ENCODE measurements around the gene MOSMO. TPM values are rescaled to one million over a fixed set of nuclear protein-coding genes. Genes with fewer than 3 reads are reported as not detected.

The MOSMO gene
- total RNA-seq, 1 experiment from 2014 or later, result 27.6 TPM

GRCh38 chr16:22070361-22071330 is 62.7 kb downstream of the MOSMO start:
- Histone ChIP-seq H3K4me2 (ENCODE audit: low read length) (no peak overlapping the region), H3K27me3 (ENCODE audit: insufficient read depth, low read length) (no peaks in the 10 kb centered on the region), H4K20me1 (ENCODE audit: insufficient read depth) (no peaks in the 10 kb centered on the region), H3K79me2 (ENCODE audit: insufficient read depth, low read length) (peaks cover 75% of the 10 kb centered on the region; the same call in 1 of the 2 replicates), H3K9ac (ENCODE audit: low read length) (no peak overlapping the region), H3K36me3 (ENCODE audit: control insufficient read depth in 1 of 2, insufficient read depth in 2 of 2, low read length in 2 of 2) (peaks cover 0 to 18% of the 10 kb centered on the region in 2 experiments; a peak in 2 of 4 replicates), H3K9me2 (ENCODE audit: insufficient read depth) (no peaks in the 10 kb centered on the region), H3K9me3 (ENCODE audit: control insufficient read depth in 1 of 2, insufficient read depth in 1 of 2, low read depth in 1 of 2, low read length in 2 of 2) (peaks cover 0 to 12% of the 10 kb centered on the region in 2 experiments; a peak in 3 of 4 replicates), H3K27ac (ENCODE audit: low read depth, low read length) (no peak overlapping the region), H3K4me1 (ENCODE audit: control insufficient read depth in 1 of 2, insufficient read depth in 2 of 2, low read length in 2 of 2) (peaks cover 0 to 4% of the 10 kb centered on the region in 2 experiments; a peak in 2 of 4 replicates), H2AFZ (ENCODE audit: low read depth, low read length, poor library complexity, severe bottlenecking) (no peak overlapping the region), H3K4me3 (replicated peaks in 1 of 2; ENCODE audit: low read depth in 1 of 2, low read length in 2 of 2) (no peak overlapping the region)
- intact Hi-C loops (cut with micrococcal nuclease), result loop anchor here (2.0 kb wide), 1 partner anchor 20 kb away; no protein-coding TSS in a partner anchor
- no peak for TF ChIP-seq ZNF274 (IDR thresholded peaks at IDR 0.05; ENCODE audit: low read depth, low read length)
- TF ChIP-seq TCF7L2 (IDR thresholded peaks at IDR 0.05; ENCODE audit: borderline replicate concordance, extremely low read depth, insufficient read depth, insufficient read length), result no peak
- TF ChIP-seq ZBTB33 (IDR thresholded peaks at IDR 0.05; ENCODE audit: extremely low read depth, insufficient replicate concordance, low read length), result no peak
- TF ChIP-seq EGR1 (IDR thresholded peaks at IDR 0.05; ENCODE audit: low read depth), result no peak
- TF ChIP-seq CBX3 (IDR thresholded peaks at IDR 0.05; ENCODE audit: low read depth), result no peak
- TF ChIP-seq, protein P1, sequence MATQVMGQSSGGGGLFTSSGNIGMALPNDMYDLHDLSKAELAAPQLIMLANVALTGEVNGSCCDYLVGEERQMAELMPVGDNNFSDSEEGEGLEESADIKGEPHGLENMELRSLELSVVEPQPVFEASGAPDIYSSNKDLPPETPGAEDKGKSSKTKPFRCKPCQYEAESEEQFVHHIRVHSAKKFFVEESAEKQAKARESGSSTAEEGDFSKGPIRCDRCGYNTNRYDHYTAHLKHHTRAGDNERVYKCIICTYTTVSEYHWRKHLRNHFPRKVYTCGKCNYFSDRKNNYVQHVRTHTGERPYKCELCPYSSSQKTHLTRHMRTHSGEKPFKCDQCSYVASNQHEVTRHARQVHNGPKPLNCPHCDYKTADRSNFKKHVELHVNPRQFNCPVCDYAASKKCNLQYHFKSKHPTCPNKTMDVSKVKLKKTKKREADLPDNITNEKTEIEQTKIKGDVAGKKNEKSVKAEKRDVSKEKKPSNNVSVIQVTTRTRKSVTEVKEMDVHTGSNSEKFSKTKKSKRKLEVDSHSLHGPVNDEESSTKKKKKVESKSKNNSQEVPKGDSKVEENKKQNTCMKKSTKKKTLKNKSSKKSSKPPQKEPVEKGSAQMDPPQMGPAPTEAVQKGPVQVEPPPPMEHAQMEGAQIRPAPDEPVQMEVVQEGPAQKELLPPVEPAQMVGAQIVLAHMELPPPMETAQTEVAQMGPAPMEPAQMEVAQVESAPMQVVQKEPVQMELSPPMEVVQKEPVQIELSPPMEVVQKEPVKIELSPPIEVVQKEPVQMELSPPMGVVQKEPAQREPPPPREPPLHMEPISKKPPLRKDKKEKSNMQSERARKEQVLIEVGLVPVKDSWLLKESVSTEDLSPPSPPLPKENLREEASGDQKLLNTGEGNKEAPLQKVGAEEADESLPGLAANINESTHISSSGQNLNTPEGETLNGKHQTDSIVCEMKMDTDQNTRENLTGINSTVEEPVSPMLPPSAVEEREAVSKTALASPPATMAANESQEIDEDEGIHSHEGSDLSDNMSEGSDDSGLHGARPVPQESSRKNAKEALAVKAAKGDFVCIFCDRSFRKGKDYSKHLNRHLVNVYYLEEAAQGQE (IDR thresholded peaks at IDR 0.05; ENCODE audit: low read depth), result no peak
- TF ChIP-seq ZFX (IDR thresholded peaks at IDR 0.05), result no peak
- TF ChIP-seq ELF1 (IDR thresholded peaks at IDR 0.05; ENCODE audit: borderline replicate concordance, low read depth), result no peak
- no peak for TF ChIP-seq POLR2A (IDR thresholded peaks at IDR 0.05; ENCODE audit: borderline replicate concordance, extremely low read depth, insufficient read depth, insufficient read length)
- ChIA-PET CTCF (interaction anchor here (1.0 to 1.4 kb wide), 2 partner anchors 13 to 73 kb away, joined by 3 read pairs; no protein-coding TSS in a partner anchor), RAD21 (ENCODE audit: low non-redundant PET in 1 of 2, low total read pairs in 2 of 2, uncharacterized antibody in 2 of 2, unreplicated experiment in 2 of 2) (no interaction called here), POLR2A (interaction anchor here (0.6 kb wide), 1 partner anchor 10 kb away, joined by 3 read pairs; no protein-coding TSS in a partner anchor)
- DNase-seq (ENCODE audit: low read depth, low spot score) (no peak), ATAC-seq (no peak)
- no TSS peak for BruUV-seq (replicated peaks)
